NT2/D1 (cell line): ENCODE results near the gene GMDS.

Experiments
- DNase-seq: peaks from one replicate; pipeline ENCODE4 v3.0.0-alpha.2; 2011; ENCODE audit warnings: low read depth, low spot score
- H3K27me3 ChIP-seq: 2 replicates; pipeline ENCODE4 v1.6.0; 2011; ENCODE audit warnings: mild to moderate bottlenecking; ENCODE audit not compliant: insufficient read length, insufficient read depth
- H3K36me3 ChIP-seq: 2 replicates; pipeline ENCODE4 v1.6.1; 2011; ENCODE audit warnings: mild to moderate bottlenecking, low read length, mixed read lengths; ENCODE audit not compliant: insufficient read depth, insufficient read length
- H3K4me1 ChIP-seq: 2 replicates; pipeline ENCODE4 v1.5.1; 2011; ENCODE audit not compliant: insufficient read depth, insufficient read length
- H3K4me3 ChIP-seq: 2 replicates; pipeline ENCODE4 v1.5.1; 2011; ENCODE audit warnings: low read depth; ENCODE audit not compliant: insufficient read length
- H3K9ac ChIP-seq: 2 replicates; pipeline ENCODE4 v1.6.0; 2011; ENCODE audit warnings: low read depth; ENCODE audit not compliant: insufficient read length
- H3K9me3 ChIP-seq: 2 replicates; pipeline ENCODE4 v1.5.1; 2011; ENCODE audit warnings: mild to moderate bottlenecking, low read length; ENCODE audit not compliant: insufficient read depth
- SUZ12 ChIP-seq: IDR thresholded peaks from 2 replicates; pipeline ENCODE4 v1.6.1; 2011; ENCODE audit not compliant: insufficient read length, insufficient read depth; ENCODE audit errors: extremely low read depth
- YY1 ChIP-seq: IDR thresholded peaks from 2 replicates; pipeline ENCODE4 v1.6.1; 2011; ENCODE audit not compliant: insufficient read length, insufficient read depth
- ZNF274 ChIP-seq: IDR thresholded peaks from 2 replicates; pipeline ENCODE4 v1.6.1; 2011; ENCODE audit warnings: mild to moderate bottlenecking, low read depth, low read length

GMDS gene

GRCh38 chr6:1654054-1654453 is 591.4 kb downstream of the GMDS start:
- no peaks in the 10 kb centered on the region for H3K36me3 ChIP-seq
- no peak overlapping the region for H3K4me3 ChIP-seq
- no peak overlapping the region for H3K9ac ChIP-seq
- no peaks in the 10 kb centered on the region for H3K9me3 ChIP-seq
- TF ChIP-seq SUZ12: no peak
- no peak for TF ChIP-seq YY1
- TF ChIP-seq ZNF274: no peak
- no peak for DNase-seq
- no peaks in the 10 kb centered on the region for H3K27me3 ChIP-seq
- no peaks in the 10 kb centered on the region for H3K4me1 ChIP-seq

- no peak overlapping the region for H3K9ac ChIP-seq
- no peak for DNase-seq
- TF ChIP-seq ZNF274 (no peak), YY1 (no peak), SUZ12 (no peak)
- H3K4me3 ChIP-seq: no peak overlapping the region
- no peaks in the 10 kb centered on the region for H3K36me3 ChIP-seq
- H3K9me3 ChIP-seq: no peaks in the 10 kb centered on the region
- no peaks in the 10 kb centered on the region for H3K27me3 ChIP-seq
- no peaks in the 10 kb centered on the region for H3K4me1 ChIP-seq
Measured at GRCh38 chr6:1652842-1653241, 592.6 kb downstream of the GMDS start.

- Histone ChIP-seq H3K36me3 (no peaks in the 10 kb centered on the region), H3K9me3 (no peaks in the 10 kb centered on the region), H3K4me1 (no peaks in the 10 kb centered on the region), H3K9ac (no peak overlapping the region), H3K27me3 (no peaks in the 10 kb centered on the region), H3K4me3 (no peak overlapping the region)
- TF ChIP-seq SUZ12 (no peak), ZNF274 (no peak), YY1 (no peak)
- no peak for DNase-seq
Measured at GRCh38 chr6:1651362-1651761, 594.0 kb downstream of the GMDS start.

- no peak for TF ChIP-seq ZNF274
- TF ChIP-seq YY1: no peak
- TF ChIP-seq SUZ12: no peak
- H3K9ac ChIP-seq: no peak overlapping the region
- no peak for DNase-seq
Measured at GRCh38 chr6:1645466-1646185, 599.8 kb downstream of the GMDS start.

GRCh38 chr6:1644516-1645060 is 600.8 kb downstream of the GMDS start:
- peaks cover 9% of the 10 kb centered on the region for H3K4me1 ChIP-seq
- no peak for DNase-seq
- no peaks in the 10 kb centered on the region for H3K9me3 ChIP-seq
- H3K36me3 ChIP-seq: no peaks in the 10 kb centered on the region
- H3K4me3 ChIP-seq: no peak overlapping the region
- TF ChIP-seq SUZ12 (no peak), ZNF274 (no peak), YY1 (no peak)
- H3K9ac ChIP-seq: no peak overlapping the region
- no peaks in the 10 kb centered on the region for H3K27me3 ChIP-seq

More at GRCh38 chr6:1645466-1646185, 599.8 kb downstream of the GMDS start:
- Histone ChIP-seq H3K4me1 (peaks cover 9% of the 10 kb centered on the region), H3K9me3 (no peaks in the 10 kb centered on the region), H3K36me3 (no peaks in the 10 kb centered on the region), H3K27me3 (no peaks in the 10 kb centered on the region), H3K4me3 (no peak overlapping the region)

GRCh38 chr6:1643830-1644445 is 601.5 kb downstream of the GMDS start:
- no peak for DNase-seq
- Histone ChIP-seq H3K4me3 (no peak overlapping the region), H3K9ac (no peak overlapping the region), H3K36me3 (no peaks in the 10 kb centered on the region), H3K4me1 (peaks cover 9% of the 10 kb centered on the region), H3K27me3 (no peaks in the 10 kb centered on the region), H3K9me3 (no peaks in the 10 kb centered on the region)
- TF ChIP-seq ZNF274: no peak
- TF ChIP-seq YY1: no peak
- no peak for TF ChIP-seq SUZ12

- Histone ChIP-seq H3K36me3 (no peaks in the 10 kb centered on the region), H3K27me3 (no peaks in the 10 kb centered on the region), H3K9me3 (no peaks in the 10 kb centered on the region), H3K9ac (no peak overlapping the region), H3K4me3 (no peak overlapping the region), H3K4me1 (peaks cover 9% of the 10 kb centered on the region)
- DNase-seq: no peak
- TF ChIP-seq SUZ12 (no peak), ZNF274 (no peak), YY1 (no peak)
Measured at GRCh38 chr6:1643111-1643510, 602.3 kb downstream of the GMDS start.
